ENCODE measurements around the gene IFI6.
"Not testable (repeated sequence)": the region's sequence is repeated elsewhere in the genome, so short reads cannot be mapped to it uniquely, and the experiment has no call there.

The IFI6 gene

DNA sequence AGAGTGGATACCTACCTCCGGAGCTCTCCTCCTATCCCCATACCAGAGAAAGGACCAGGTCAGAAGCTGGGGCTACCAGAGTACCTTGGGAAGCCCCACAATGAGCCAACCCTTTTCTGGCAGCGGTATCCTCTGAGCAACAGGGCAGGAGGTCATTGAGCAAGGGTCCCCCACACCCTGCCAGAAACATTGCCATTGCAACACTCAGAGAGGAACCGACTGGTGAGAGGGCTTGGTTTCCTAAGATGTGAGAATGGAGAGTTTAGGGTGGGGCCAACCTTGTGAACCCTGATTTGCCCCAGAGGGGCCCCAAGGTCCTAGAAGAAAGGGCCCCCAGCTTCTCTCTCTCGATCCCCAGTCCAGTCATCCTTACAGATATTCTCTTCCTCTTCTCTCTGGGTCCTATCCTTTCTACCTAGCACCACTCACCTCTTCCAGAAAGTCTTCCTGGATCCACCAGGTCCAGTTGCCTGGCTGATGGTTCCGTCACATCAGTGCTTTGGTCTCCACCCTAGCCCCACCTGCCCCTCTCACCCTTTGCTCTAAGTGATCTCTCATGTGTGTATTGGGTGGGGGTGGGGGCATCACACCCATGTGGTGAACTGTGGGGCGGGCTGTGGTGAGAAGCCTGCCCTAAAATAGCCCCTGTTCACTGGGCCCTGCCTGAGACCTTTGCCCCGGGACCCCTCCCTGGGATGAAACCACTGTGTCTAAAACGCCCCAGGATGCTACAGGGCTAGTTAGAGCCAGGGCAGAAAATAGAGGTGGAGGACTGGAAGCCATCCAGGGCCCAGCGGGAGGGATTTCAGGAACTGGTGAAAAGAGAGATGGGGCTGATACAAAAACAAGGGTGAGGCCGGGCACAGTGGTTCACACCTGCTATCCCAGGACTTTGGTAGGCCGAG lies 45.7 kb downstream of the IFI6 start:
- peak; percentile 52 for DNase-seq

DNA sequence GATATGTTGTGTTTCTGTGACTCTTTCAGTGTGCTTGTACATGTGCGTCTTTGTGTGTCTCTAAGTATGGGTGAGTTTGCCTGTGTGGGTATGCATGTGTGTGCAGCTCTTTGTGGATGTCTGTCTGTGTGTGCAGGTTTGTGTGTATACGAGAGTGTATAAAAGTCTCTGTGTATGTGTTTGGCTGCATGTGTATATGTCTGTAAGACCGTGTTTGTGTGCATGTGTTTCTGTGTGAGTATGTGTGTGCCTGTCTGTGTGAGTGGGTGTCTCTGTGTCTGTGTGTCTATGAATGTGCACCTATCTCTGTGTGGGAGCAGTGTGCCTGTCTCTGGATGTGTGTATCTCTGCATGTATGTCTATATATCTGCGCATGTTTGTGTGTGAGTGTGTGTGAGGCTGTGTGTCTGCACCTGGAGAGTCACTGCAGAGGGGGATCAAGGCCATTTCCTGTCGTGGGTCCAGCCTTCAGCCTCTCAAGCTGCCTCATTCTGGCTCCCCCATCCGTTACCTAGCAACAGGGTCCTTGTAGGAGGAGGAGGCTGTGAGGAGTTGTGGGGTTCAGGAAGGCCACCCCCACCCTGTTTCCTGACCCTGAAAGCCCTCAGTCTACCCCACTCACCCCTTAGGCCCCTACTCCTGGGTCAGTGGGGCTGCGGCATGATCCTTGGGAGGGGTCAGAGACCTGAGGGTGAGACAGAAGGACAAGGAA lies 47.4 kb downstream of the IFI6 start:
- DNase-seq = no peak

DNA sequence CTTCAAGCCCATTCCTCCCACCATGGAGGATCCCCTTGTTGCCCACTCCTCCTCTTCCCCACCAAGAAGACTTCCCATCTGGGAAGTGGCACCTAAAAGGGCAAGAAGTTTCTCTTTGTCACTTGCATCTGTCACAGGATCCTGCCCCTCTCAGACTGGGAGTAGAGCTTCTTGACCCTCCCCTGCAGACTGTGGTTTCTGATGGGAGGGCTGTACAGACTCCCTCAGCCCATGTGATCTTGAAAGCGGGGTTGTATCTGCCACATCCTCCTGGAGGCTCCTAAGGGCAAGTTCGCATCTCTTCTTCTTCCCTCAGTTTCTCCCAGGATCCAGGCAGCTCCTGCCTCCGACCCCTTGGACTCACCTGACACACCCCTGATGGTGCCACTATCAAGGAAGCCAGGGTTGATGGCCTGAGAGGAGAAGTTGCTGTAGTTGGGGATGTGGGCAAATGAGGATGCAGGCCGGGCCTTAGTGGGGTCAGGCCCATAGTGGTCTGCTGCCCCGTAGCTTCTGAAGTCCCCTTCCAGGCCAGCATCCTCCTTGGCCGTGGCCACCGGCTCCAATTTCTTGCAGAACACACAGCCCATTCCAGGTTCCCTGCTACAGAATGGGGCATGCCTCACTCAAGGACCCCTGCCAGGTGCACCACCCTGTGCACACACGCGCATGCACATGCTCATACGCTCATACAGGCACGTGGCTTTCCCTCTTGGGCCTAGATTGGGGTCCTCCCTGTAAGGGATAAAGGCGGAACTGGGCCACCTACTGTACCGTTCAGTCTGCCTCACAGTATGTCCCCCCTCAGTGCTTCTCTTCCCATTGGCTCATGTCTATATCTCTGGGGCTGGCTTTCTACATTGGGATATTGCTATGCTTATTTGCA lies 48.4 kb downstream of the IFI6 start:
- DNase-seq = no peak

DNA sequence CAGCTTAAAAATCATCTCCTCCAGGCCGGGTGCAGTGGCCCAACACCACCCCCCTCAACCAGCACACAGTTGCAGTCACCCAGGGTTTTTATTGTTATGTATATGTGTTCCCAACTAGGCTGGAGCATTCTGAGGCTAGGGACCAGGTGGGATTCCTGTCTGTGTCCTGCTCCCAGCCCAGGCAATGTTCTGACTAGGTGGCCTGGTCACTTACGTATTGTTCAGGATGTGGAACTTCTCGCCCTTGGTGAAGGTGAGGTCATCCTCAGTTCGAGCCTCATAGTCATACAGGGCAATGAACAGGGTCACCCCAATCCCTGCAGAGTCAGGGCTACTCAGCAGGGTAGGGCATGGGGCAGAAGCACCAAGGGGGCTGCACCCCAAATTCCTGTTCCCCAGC lies 49.2 kb downstream of the IFI6 start:
- no peak for DNase-seq

DNA sequence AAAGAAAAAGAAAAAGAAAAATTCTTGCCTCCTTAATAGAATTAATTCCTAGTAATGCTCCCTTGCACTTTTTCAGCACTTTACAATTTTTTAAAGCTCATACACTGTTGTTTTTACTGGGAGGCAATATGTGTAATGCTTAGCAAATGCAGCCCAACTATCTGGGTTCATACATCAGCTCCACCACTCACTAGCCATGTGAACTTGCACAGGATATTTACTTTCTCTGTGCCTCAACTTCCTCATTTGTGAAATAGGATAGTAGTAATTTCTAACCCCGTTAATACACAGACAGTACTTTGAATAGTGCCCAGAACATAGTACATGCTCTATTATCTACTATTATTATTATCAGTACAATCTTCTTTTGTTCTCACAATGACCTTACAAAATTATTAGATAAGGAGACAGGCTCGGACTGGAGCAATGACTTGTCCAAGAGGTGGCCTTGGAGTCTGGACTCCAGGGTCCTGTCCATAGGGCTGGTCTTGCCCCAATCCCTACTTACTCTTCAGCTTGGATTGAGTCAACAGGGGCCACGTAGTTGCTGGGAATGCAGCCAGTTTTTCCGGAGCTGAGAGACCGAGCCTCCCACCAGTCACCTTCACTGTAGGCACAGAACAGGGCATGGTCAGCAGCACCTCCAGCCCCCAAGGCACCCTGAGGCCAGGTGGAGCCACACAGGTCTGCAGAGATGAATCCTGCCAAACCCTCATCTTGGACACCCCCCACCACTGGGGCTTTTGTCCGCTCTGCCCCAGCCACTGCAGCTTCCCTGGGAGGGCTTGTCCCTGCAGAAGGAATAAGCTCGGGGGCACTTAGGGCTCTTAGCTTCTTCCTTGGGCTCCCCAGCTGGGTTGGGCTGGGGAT lies 50.7 kb downstream of the IFI6 start:
- no peak for DNase-seq

DNA sequence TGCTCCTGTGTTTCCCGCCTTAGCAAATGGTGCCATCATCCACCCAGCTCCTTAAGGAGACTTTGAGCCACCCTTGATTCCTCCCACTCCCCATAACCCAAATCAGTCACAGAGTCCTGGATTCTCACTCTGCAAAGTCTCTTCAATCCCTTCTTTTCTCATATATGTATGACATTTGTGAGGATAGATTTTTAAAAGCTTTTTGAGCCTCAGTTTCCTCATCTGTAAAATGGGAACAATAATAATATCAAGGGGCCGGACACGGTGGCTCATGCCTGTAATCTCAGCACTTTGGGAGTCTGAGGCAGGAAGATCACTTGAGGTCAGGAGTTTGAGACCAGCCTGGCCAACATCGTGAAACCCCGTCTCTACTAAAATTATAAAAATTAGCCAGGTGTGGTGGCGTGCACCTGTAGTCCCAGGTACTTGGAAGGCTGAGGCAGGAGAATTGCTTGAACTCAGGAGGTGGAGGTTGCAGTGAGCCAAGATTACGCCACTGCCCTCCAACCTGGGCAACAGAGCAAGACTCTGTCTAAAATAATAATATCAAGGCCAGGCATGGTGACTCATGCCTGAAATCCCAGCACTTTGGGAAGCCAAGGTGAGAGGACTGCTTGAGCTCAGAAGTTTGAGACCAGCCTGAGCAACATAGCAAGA lies 52.1 kb downstream of the IFI6 start:
- not testable (repeated sequence) for DNase-seq

DNA sequence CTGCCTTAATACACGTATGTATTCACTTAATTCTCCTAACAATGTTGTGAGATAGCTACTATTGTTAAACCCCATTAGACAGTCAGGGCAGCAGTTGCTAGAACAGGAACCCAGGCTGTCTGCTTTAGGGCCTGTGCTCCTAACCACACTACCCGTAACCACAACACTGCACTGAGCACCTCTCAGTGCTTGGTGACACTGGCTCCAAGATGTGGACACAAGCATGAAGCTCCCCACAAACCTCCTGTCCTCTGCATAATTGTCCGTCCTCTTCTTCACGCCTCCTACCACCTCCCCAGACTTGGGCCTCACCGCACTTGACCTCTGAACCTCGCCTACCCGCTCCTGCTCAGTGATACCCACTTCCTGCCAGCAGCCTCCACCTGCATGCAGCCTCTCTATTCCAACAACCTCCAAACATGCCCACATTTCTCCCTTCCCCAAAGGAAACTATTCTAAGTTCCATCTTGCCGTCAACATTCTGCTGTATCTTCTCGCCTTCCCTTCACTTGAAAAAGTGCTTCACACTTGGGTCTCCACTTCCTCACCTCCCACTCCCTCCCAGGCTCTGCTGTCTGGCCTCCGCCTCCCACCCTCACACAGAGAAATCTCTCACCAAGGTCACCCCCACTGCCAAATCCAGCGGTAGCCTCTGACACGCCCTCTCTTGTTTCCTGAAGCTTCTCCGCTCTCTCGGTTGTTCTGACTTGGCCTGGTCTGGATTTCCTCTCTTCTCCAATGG lies 53.5 kb downstream of the IFI6 start:
- DNase-seq = peak; percentile 56

DNA sequence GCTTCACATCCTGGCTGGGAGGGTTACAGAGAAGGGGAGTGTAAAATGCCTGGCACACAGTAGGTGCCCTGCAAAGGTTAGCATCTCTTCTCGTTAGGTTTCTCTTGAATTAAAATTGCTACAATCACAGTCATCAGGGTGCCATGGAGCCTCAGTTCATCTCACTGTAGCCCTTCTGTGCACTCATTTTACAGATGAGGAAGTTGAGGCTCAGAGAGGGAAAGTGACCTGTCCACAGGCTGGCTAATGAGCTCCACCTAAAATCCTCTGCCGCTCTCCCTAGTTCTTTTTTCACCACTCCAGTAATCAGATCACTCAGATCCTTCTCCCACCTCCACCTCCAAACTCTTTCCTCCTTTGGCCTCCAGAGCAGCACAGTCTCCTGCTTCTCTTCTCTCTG lies 54.6 kb downstream of the IFI6 start:
- no peak for DNase-seq

DNA sequence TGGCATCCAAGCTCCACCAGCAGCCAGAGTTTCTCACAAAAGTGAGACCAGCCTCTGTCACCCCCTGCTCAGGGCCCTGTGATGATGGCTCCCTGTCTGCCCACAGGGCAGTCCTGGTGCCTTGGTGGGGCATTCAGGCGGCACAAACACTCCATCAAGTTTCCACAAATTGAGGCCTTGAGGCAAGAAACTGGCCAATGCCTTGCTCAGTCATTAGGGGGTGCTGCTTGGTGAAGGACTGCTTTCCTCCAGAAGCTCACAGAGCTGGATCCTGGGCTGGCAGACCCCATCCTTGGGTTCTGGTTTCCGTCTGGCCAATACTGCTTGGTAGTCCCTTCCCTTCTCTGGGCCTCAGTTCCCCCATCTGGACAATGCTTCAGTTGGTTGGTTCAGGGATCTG lies 55.6 kb downstream of the IFI6 start:
- no peak for DNase-seq
